HFF-Myc (cell line): Measurements from ENCODE around the gene SURF4.
A peak's percentile ranks its signal among the peaks of the same experiment; 100 is the strongest.
"Not testable (repeated sequence)": the region's sequence is repeated elsewhere in the genome, so short reads cannot be mapped to it uniquely, and the experiment has no call there.

ENCODE experiments used
- DNase-seq: peaks from one replicate; pipeline ENCODE4 v3.0.0-alpha.2; 2011; ENCODE audit warnings: low read depth; ENCODE audit errors: extremely low read depth
- H3K4me3 ChIP-seq: replicated peaks from 2 replicates; pipeline ENCODE4 v1.5.1; 2011; ENCODE audit warnings: low read depth, mild to moderate bottlenecking, control low read depth, low read length
- TF ChIP-seq, protein P1 (sequence below): IDR thresholded peaks from 2 replicates; pipeline ENCODE4 v1.5.1; 2012; ENCODE audit warnings: mild to moderate bottlenecking, low read depth, low read length, control low read depth; ENCODE audit errors: missing control alignments

The SURF4 gene

DNA sequence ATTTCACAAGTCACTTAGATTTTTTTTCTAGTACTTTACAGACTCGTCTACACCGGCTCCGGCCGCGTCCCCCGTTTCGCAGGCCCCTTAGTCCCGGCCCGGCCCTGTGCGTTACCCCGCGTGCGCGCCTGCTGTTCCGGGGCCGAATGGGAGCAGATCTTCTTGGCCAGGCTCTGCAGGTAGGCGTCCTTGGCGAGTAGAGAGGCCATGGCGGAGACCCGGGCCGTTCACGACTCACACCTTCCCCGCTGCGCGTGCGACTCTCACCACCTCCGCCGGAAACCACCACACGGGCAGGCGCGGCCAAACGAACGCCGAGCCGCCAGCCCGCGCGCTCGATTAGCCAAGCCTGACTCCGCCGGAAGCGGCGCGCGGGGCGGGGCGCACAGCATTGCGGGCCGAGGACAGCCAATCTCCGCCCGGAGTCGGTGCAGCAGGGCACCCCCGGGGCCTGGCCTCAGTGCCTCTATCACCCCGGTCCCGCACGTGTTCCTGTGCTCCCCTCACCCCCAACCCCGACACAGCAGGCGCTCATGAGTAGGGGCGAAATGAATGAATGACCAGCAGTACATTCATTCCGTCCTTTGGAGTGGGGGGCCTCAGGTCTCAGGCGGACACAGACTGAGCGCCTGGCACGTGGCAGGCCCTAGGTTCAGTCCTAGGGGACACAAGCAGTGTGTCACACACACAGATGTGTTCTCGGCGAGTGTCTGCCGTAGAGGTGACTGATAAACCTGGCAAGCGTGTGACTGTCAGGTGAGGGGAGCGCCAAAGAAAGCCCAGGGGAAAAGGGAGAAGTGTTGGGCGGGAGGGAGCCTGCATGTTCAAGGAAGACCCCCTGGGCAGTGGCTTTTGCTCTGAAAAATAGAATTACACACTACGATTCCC, 39.7 kb downstream of the SURF4 start, which contains the start of gene SURF6:
Gene SURF6 (minus strand): TSS at position 265 of the 888 bp plus-strand sequence. CDS start 56 bp downstream, at position 209.
- peak; percentile 56 for DNase-seq
- peak within 1 kb of the TSS; percentile 97 for H3K4me3 ChIP-seq
- TF ChIP-seq, protein P1, sequence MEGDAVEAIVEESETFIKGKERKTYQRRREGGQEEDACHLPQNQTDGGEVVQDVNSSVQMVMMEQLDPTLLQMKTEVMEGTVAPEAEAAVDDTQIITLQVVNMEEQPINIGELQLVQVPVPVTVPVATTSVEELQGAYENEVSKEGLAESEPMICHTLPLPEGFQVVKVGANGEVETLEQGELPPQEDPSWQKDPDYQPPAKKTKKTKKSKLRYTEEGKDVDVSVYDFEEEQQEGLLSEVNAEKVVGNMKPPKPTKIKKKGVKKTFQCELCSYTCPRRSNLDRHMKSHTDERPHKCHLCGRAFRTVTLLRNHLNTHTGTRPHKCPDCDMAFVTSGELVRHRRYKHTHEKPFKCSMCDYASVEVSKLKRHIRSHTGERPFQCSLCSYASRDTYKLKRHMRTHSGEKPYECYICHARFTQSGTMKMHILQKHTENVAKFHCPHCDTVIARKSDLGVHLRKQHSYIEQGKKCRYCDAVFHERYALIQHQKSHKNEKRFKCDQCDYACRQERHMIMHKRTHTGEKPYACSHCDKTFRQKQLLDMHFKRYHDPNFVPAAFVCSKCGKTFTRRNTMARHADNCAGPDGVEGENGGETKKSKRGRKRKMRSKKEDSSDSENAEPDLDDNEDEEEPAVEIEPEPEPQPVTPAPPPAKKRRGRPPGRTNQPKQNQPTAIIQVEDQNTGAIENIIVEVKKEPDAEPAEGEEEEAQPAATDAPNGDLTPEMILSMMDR = no peak

DNA sequence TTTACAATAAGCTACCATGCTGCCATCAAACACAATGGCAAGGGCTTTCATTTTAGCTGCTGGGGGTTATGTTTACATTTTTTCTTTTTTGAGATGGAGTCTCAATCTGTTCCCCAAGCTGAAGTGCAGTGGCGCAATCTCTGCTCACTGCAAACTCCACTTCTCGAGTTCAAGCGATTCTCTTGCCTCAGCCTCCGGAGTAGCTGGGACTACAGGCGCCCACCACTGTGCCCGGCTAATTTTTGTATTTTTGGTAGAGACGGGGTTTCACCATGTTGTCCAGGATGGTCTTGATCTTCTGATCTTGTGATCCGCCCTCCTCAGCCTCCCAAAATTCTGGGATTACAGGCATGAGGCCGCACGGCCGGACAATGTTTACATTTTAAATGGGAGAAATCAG, 41.0 kb downstream of the SURF4 start:
- H3K4me3 ChIP-seq = peak overlapping the region; percentile 97
- not testable (repeated sequence) for DNase-seq

DNA sequence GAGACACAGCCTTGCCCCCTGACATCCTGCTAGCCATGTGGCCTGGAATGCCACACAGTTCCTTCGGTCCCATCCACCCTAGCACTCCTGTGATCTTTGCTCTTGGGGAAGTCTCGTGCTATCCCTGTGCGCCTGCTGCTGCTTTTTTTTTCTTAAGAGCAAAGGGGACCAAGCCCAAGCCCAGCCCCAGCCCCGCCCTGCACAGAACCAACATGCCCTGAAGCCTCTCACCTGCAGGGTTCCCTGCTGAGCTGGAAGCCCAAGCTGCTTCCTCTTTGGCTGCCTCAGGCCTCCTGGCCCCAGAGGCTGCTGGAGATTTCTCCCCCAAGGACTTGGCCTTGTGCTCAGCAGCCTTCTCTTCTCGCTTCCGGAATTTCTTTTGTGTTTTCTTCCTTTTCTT, 41.7 kb downstream of the SURF4 start:
- peak overlapping the region; percentile 97 for H3K4me3 ChIP-seq
- DNase-seq = no peak
- TF ChIP-seq, protein P1 = no peak

DNA sequence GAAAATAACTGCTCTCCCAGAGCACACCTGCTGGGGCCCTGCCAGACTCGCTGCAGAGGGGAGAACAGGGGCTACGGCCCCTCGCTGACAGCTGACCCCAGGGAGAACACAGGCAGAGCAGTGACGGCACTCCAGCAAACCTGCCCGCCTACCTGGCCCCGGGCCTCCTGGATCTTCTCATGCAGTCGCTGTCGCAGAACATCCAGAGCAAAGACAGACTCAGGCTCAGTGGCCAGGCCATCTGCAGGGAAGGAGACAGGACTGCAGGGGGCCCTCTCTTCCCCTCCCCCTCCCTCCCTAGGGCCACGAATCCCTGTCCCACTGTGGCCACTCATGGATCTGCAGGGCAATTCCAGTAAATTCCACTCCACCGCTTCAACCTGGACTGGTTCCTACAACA, 42.3 kb downstream of the SURF4 start:
- no peak for DNase-seq
- H3K4me3 ChIP-seq = no peak overlapping the region
- TF ChIP-seq, protein P1 = no peak

DNA sequence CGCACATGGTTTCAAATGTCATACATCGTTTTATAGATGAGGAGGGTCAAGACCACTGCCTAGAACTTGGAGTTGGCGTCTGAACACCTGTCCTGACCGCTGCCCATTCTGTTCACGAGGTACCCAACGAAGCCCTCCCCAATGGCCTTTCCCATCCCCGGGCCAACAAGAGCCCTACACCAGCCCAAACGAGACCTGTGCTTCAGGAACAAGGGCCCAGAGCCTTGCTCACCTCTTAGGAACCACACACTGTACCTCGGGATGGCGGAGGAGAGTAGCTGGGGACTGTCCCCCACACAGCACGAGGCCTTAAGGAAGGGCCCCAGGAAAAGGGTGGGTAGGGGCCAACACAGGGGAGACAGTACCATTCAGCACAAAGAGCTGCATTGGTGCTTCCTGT, 42.8 kb downstream of the SURF4 start:
- DNase-seq = no peak
- TF ChIP-seq, protein P1 = no peak
- no peak overlapping the region for H3K4me3 ChIP-seq

DNA sequence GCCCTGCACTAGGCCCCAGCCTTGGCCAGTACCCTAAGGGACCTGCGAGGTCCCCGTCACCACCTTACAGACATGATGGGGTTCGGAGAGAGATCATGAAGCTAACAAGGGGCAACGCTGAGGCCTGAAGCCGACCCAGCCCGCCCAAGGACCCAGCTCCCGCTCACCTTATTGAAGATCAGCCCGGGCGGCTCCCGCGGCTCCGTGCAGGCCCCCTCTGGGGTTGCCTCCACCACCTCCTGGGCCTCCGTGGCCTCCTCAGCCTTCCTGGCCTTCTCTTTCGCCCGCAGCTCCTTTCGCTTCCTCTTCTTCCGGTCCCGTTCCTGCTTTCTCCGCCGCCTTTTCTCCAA, 43.5 kb downstream of the SURF4 start:
- no peak overlapping the region for H3K4me3 ChIP-seq
- TF ChIP-seq, protein P1 = no peak
- DNase-seq = no peak

DNA sequence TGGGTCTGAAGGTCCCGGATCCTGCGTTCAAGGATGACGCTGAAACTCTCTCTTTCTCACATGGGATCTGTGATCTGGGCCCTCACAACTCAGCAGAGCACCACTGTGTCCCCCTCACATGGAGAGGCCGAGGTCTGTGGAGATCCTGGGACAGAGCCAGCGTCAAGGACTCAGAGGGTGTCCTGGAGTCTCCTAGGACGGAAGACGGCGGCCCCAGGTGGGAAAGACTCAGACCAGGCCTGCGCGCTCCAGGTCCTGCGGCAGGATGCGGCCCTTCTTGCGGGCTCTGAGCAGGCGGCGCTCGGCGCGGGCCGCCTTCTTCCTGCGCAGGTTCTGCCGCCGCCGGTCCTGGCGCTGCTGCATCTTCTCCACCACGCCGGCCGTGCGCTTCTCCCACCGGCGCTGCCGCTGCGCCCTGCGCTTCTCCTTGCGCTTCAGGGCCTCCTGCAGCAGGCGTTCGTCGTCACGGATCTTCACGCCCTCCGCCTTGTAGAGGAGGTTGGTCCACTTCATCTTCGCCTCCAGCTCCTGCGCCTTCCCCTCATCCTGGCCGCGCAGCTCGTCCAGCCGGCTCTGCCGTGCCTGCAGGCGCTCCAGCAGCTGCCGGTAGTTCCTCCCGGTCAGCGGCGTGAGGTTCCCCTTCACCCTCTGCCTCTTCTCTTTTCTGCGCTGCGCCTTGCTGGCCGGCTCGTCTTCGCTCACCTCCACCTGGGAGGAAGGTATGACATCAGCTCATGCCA, 44.0 kb downstream of the SURF4 start:
- H3K4me3 ChIP-seq = no peak overlapping the region
- no peak for DNase-seq
- TF ChIP-seq, protein P1 = no peak
